HUES64 (cell line): Measurements from ENCODE around the gene CPZ.

ENCODE experiments used
- H3K27ac ChIP-seq: 2 replicates; pipeline ENCODE4 v1.7.0; 2013; ENCODE audit warnings: low read depth, low read length, inconsistent platforms
- H3K27me3 ChIP-seq: 2 replicates; pipeline ENCODE4 v1.6.1; 2013; ENCODE audit warnings: mild to moderate bottlenecking, low read length; ENCODE audit not compliant: insufficient read depth
- H3K36me3 ChIP-seq: 2 replicates; pipeline ENCODE4 v1.6.1; 2013; ENCODE audit warnings: mild to moderate bottlenecking, low read length; ENCODE audit not compliant: insufficient read depth
- H3K4me1 ChIP-seq: 2 replicates; pipeline ENCODE4 v1.6.1; 2013; ENCODE audit warnings: mild to moderate bottlenecking, low read length, moderate library complexity; ENCODE audit not compliant: insufficient read depth
- H3K4me3 ChIP-seq: 2 replicates; pipeline ENCODE4 v1.5.1; 2013; ENCODE audit warnings: mild to moderate bottlenecking, low read length, moderate library complexity
- H3K9ac ChIP-seq: 2 replicates; pipeline ENCODE4 v1.6.1; 2013; ENCODE audit warnings: mild to moderate bottlenecking, low read depth, low read length
- H3K9me3 ChIP-seq: 2 replicates; pipeline ENCODE4 v1.6.1; 2013; ENCODE audit warnings: low read depth, low read length; ENCODE audit not compliant: insufficient read depth
- WGBS: fragments of 150-250, 120-280 bp; methylation state at CpG from one replicate; pipeline ENCODE4 v1.1.7; 2013; ENCODE audit warnings: missing lambda C conversion rate; 5-methylcytosine and 5-hydroxymethylcytosine counted together

The CPZ gene

GRCh38 chr4:8643986-8644385 is 51.4 kb downstream of the CPZ start:
- Histone ChIP-seq H3K27ac (no peak overlapping the region), H3K4me1 (no peaks in the 10 kb centered on the region), H3K27me3 (no peaks in the 10 kb centered on the region), H3K4me3 (no peak overlapping the region), H3K36me3 (no peaks in the 10 kb centered on the region), H3K9me3 (no peaks in the 10 kb centered on the region), H3K9ac (no peak overlapping the region)
- 92% methylated on average over 22 of the region's 22 CpGs for WGBS

DNA sequence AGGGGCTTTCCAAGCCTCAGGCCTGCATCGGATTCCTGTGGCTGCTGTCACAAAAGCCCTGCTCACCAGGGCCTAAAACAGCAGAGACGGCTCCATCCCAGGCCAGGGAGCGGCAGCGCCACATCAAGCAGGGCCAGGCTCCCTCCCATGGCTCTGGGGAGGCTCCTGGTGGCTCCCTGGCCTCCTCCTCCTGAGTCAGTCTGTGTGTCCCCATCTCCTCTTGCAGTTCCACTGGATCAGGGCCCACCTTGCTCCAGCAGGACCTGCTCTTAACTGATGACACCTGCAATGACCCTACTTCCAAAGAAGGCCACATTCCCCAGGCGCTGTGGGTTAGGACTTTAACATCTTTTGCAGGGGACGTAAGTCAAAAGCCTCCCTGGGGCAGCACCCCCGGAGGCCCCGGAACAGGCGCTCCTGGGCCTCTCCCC is 51.9 kb downstream of the CPZ start:
- no peak overlapping the region for H3K4me3 ChIP-seq
- no peak overlapping the region for H3K27ac ChIP-seq
- no peaks in the 10 kb centered on the region for H3K4me1 ChIP-seq
- H3K9me3 ChIP-seq: no peaks in the 10 kb centered on the region
- H3K27me3 ChIP-seq: no peaks in the 10 kb centered on the region
- H3K36me3 ChIP-seq: no peaks in the 10 kb centered on the region
- no peak overlapping the region for H3K9ac ChIP-seq
- WGBS: 78% methylated on average over 9 of the region's 9 CpGs

- Histone ChIP-seq H3K9ac (no peak overlapping the region), H3K4me1 (no peaks in the 10 kb centered on the region), H3K4me3 (no peak overlapping the region), H3K27ac (no peak overlapping the region), H3K9me3 (no peaks in the 10 kb centered on the region), H3K36me3 (no peaks in the 10 kb centered on the region), H3K27me3 (no peaks in the 10 kb centered on the region)
- WGBS: 89% methylated on average over 22 of the region's 22 CpGs
Measured at GRCh38 chr4:8644966-8645752, 52.6 kb downstream of the CPZ start.

GRCh38 chr4:8645753-8646124 is 53.2 kb downstream of the CPZ start:
- Histone ChIP-seq H3K9ac (no peak overlapping the region), H3K4me3 (no peak overlapping the region), H3K36me3 (no peaks in the 10 kb centered on the region), H3K4me1 (no peaks in the 10 kb centered on the region), H3K9me3 (no peaks in the 10 kb centered on the region), H3K27ac (no peak overlapping the region), H3K27me3 (no peaks in the 10 kb centered on the region)
- 89% methylated on average over 16 of the region's 16 CpGs for WGBS

DNA sequence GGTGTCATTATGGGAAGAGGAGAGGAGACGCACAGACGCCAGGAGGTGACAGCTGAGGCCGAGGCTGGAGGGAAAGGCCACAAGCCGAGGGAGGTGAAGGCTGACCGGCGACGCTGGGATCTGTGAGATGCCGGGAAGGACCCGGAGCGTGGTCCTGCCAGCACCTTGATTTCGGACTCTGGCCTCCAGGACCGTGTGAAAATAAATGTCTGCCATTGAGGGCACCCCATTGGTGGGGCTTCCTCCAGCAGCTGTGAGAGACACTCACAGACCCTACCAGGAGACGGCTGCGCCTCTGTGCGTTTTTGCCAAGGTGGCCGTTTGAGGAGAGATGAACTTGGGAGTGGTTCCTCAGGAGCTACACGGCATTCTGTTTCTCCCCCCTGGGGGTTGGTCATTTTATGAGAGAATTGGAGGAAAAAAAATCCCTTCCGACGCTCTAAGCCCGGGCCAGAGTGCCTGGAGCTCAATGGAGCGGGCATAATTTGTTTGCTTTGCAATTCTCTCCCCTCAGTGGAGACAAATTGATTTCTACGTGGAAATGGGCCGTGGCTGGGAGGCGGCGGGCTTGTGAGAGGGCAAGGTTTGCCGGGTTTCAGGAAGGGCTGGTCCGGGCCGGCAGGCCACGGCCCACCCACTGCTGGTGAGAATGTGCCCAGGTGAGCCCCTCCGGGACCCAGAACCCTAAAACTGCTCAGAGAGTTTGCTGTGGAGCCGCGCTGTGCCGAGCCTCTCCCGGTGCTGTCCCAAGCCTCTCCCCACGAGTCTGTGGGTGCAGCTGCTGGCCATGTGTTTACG is 53.9 kb downstream of the CPZ start:
- Histone ChIP-seq H3K27ac (no peak overlapping the region), H3K27me3 (no peaks in the 10 kb centered on the region), H3K4me1 (no peaks in the 10 kb centered on the region), H3K9ac (no peak overlapping the region), H3K4me3 (no peak overlapping the region), H3K36me3 (no peaks in the 10 kb centered on the region), H3K9me3 (no peaks in the 10 kb centered on the region)
- WGBS: 94% methylated on average over 36 of the region's 36 CpGs

DNA sequence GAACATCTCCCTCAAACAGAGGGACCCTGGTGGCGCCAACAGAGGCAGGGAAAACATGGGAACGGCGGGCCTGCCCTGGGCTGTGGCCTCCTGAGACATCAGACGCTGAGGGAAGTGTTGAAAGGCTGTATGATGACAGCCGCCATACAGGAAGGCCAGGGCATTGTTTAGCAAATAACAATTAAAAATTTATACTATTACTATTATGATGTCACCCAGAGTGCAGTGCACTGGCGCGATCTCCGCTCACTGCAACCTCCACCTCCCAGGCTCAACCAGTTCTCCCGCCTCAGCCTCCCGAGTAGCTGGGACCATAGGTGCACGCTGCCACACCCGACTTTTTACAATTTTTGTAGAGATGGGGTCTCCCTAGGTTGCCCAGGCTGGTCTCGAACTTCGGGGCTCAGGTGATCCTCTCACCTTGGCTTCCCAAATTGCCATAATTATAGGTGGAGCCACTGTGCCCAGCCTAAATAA is 54.6 kb downstream of the CPZ start:
- no peaks in the 10 kb centered on the region for H3K9me3 ChIP-seq
- H3K27ac ChIP-seq: no peak overlapping the region
- 96% methylated on average over 12 of the region's 14 CpGs for WGBS
- no peaks in the 10 kb centered on the region for H3K4me1 ChIP-seq
- no peak overlapping the region for H3K9ac ChIP-seq
- H3K36me3 ChIP-seq: no peaks in the 10 kb centered on the region
- no peaks in the 10 kb centered on the region for H3K27me3 ChIP-seq
- H3K4me3 ChIP-seq: no peak overlapping the region

- H3K4me1 ChIP-seq: no peaks in the 10 kb centered on the region
- H3K9ac ChIP-seq: no peak overlapping the region
- no peaks in the 10 kb centered on the region for H3K27me3 ChIP-seq
- H3K4me3 ChIP-seq: no peak overlapping the region
- H3K36me3 ChIP-seq: no peaks in the 10 kb centered on the region
- no peaks in the 10 kb centered on the region for H3K9me3 ChIP-seq
- H3K27ac ChIP-seq: no peak overlapping the region
- 91% methylated on average over 13 of the region's 13 CpGs for WGBS
Measured at GRCh38 chr4:8647626-8648025, 55.1 kb downstream of the CPZ start.

GRCh38 chr4:8648296-8648695 is 55.7 kb downstream of the CPZ start:
- Histone ChIP-seq H3K4me3 (no peak overlapping the region), H3K9ac (no peak overlapping the region), H3K36me3 (no peaks in the 10 kb centered on the region), H3K27me3 (no peaks in the 10 kb centered on the region), H3K4me1 (no peaks in the 10 kb centered on the region), H3K27ac (no peak overlapping the region), H3K9me3 (no peaks in the 10 kb centered on the region)
- WGBS: 97% methylated on average over 6 of the region's 6 CpGs

- 84% methylated on average over 23 of the region's 23 CpGs for WGBS
- no peaks in the 10 kb centered on the region for H3K36me3 ChIP-seq
- H3K4me1 ChIP-seq: no peaks in the 10 kb centered on the region
- no peak overlapping the region for H3K4me3 ChIP-seq
- no peak overlapping the region for H3K9ac ChIP-seq
- no peaks in the 10 kb centered on the region for H3K9me3 ChIP-seq
- no peak overlapping the region for H3K27ac ChIP-seq
- no peaks in the 10 kb centered on the region for H3K27me3 ChIP-seq
Measured at GRCh38 chr4:8648816-8649630, 56.5 kb downstream of the CPZ start.

DNA sequence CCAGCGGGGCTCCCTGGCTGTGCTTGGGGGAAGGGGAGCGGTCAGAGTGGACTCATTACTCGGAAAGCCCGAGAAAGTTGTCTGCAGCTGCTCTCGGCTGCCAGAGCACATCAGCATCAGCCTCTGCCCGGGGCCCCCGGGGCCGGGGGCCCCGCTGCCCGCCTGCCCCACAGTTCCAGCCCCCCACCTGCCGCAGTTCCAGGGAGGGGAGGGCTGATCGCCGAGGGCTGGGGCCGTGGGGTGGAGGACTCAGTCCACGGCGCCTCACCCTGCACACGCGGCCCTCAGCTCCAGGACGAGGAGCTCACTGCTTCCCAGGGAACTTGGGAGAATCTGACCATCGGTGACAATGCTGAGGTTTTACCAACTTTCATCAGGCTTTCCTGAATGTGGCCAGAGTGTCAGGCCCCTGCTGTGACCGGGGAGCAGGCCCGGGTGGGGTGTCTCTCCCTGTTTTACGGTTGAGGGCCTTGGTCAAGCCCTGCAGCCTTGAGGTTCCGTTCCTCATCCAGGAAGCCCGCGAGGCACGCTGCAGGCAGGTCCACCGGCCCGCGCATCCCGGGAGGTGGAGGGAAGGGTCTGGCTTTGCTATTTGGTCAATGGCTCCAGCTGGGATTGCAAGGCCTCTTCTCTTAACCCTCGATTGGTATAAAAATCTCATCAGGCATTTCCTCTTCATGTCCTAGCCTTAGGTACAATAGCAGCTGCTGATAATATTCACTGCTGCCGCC is 57.2 kb downstream of the CPZ start:
- Histone ChIP-seq H3K27me3 (no peaks in the 10 kb centered on the region), H3K36me3 (no peaks in the 10 kb centered on the region), H3K9ac (no peak overlapping the region), H3K27ac (no peak overlapping the region), H3K9me3 (no peaks in the 10 kb centered on the region), H3K4me3 (no peak overlapping the region), H3K4me1 (no peaks in the 10 kb centered on the region)
- WGBS: 83% methylated on average over 32 of the region's 33 CpGs
